BJ (cell line): Measurements from ENCODE around the gene TULP3. TPM values are rescaled to one million over a fixed set of nuclear protein-coding genes. Genes with fewer than 3 reads are reported as not detected.
A peak's percentile ranks its signal among the peaks of the same experiment; 100 is the strongest.

Experiments used
- CTCF ChIA-PET: fragments of 350-600 bp; formaldehyde crosslinking; extraction: SDS; loops from one replicate; lab custom pipeline; 2021; ENCODE audit warnings: antibody characterized with exemption, inconsistent platforms; lab: Yijun Ruan, JAX
- POLR2A ChIA-PET: fragments of 300-600 bp; sonication (Branson Sonifier 250); formaldehyde crosslinking; extraction: SDS; loops from one replicate; lab custom pipeline; 2021; ENCODE audit warnings: antibody characterized with exemption; lab: Charles Lee
- DNase-seq: peaks from one replicate; pipeline ENCODE4 v3.0.0-alpha.2; 2011; ENCODE audit warnings: low read depth
- H3K27me3 ChIP-seq: 2 replicates; pipeline ENCODE4 v1.6.0; 2011; ENCODE audit warnings: low read length; ENCODE audit not compliant: control insufficient read depth, insufficient read depth
- H3K36me3 ChIP-seq: 2 replicates; pipeline ENCODE4 v1.5.1; 2011; ENCODE audit warnings: low read length; ENCODE audit not compliant: control insufficient read depth, insufficient read depth
- H3K4me3 ChIP-seq: 2 replicates; pipeline ENCODE4 v1.5.1; 2011; ENCODE audit warnings: low read depth, mild to moderate bottlenecking, control low read depth, low read length
- CTCF ChIP-seq: IDR thresholded peaks from 2 replicates; pipeline ENCODE4 v1.5.1; 2011; ENCODE audit warnings: low read depth, mild to moderate bottlenecking, control low read depth, inconsistent platforms, low read length, moderate library complexity; ENCODE audit not compliant: insufficient read depth
- polyA plus RNA-seq: library from polyadenylated mRNA; depleted of rRNA; stranded (reverse); fragments of >200 nt; gene quantifications from 2 replicates; pipeline ENCODE4 v1.2.3, GENCODE V29; 2011

Gene TULP3
- polyA plus RNA-seq, 1 experiment: 43.7 TPM

- ChIA-PET CTCF (interaction anchor here (0.9 to 1.7 kb wide), 4 partner anchors 32 to 195 kb away, joined by 3 to 5 read pairs (median 4); no protein-coding TSS in a partner anchor), POLR2A (no interaction called here)
- Histone ChIP-seq H3K4me3 (peak within 1 kb of the TSS; percentile 70), H3K27me3 (no peaks in the 10 kb centered on the region), H3K36me3 (no peaks in the 10 kb centered on the region; the same call in 1 of the 2 replicates)
- peak; percentile 23; the same call in 1 of the 2 replicates for TF ChIP-seq CTCF
- DNase-seq: no peak
These were observed 13.4 kb upstream of the TULP3 start, which contains the start of the genes FOXM1 and RHNO1 for GRCh38 chr12:2877047-2877952. FOXM1 (minus strand) TSS chr12:2877174; CDS start chr12:2874478, 2,696 bp downstream. RHNO1 (plus strand) TSS chr12:2877223; CDS start chr12:2885367, 8,144 bp downstream.

GRCh38 chr12:2877953-2878732 lies 12.5 kb upstream of the TULP3 start:
- ChIA-PET CTCF (interaction anchor here (0.7 to 1.7 kb wide), 7 partner anchors 13 to 194 kb away, joined by 3 to 6 read pairs (median 4); partner anchors contain the start of gene TULP3), POLR2A (interaction anchor here (0.6 kb wide), 1 partner anchor 12 kb away, joined by 3 read pairs; the partner anchor contains the start of gene TULP3)
- Histone ChIP-seq H3K36me3 (no peaks in the 10 kb centered on the region; the same call in 1 of the 2 replicates), H3K4me3 (peak overlapping the region; percentile 70), H3K27me3 (no peaks in the 10 kb centered on the region)
- peak; percentile 14; the same call in 1 of the 2 replicates for TF ChIP-seq CTCF
- no peak for DNase-seq

GRCh38 chr12:2879853-2880252 lies 10.8 kb upstream of the TULP3 start:
- Histone ChIP-seq H3K4me3 (no peak overlapping the region), H3K36me3 (no peaks in the 10 kb centered on the region; the same call in 1 of the 2 replicates), H3K27me3 (no peaks in the 10 kb centered on the region)
- TF ChIP-seq CTCF: no peak
- ChIA-PET POLR2A (no interaction called here), CTCF (interaction anchor here (1.5 to 1.6 kb wide), 2 partner anchors 9 to 11 kb away, joined by 4 to 6 read pairs; partner anchors contain the start of gene TULP3)
- no peak for DNase-seq

GRCh38 chr12:2884810-2885209 lies 5.9 kb upstream of the TULP3 start:
- no peak for TF ChIP-seq CTCF
- Histone ChIP-seq H3K36me3 (peaks cover 2% of the 10 kb centered on the region; the same call in 1 of the 2 replicates), H3K4me3 (no peak overlapping the region), H3K27me3 (no peaks in the 10 kb centered on the region)
- ChIA-PET CTCF (interaction anchor here (0.9 to 2.2 kb wide), 11 partner anchors 10 to 157 kb away, joined by 3 to 14 read pairs (median 4); no protein-coding TSS in a partner anchor), POLR2A (no interaction called here)
- DNase-seq: no peak
